Measurements from ENCODE around the gene CHCT1. TPM values are rescaled to one million over a fixed set of nuclear protein-coding genes. Genes with fewer than 3 reads are reported as not detected.
A peak's percentile ranks its signal among the peaks of the same experiment; 100 is the strongest.

The CHCT1 gene
- total RNA-seq, 4 donors from 2014 or later: not detected

GRCh38 chr17:60436676-60437075 lies 14.4 kb downstream of the CHCT1 start:
- Histone ChIP-seq H3K36me3 (no peaks in the 10 kb centered on the region), H3K4me3 (no peak overlapping the region), H3K27me3 (no peaks in the 10 kb centered on the region), H3K9me3 (no peaks in the 10 kb centered on the region), H3K4me1 (peaks cover 0 to 10% (median 0%) of the 10 kb centered on the region in 3 donors), H3K27ac (no peak overlapping the region)
- intact Hi-C loops (cut with DNase I): loop anchor here (10.0 kb wide), 1 partner anchor 302 kb away; no protein-coding TSS in a partner anchor
- 48 to 61% methylated on average over 5 of the region's 5 CpGs for WGBS, 2 donors
- TF ChIP-seq POLR2A (IDR thresholded peaks at IDR 0.05) (no peak), CTCF (IDR thresholded peaks at IDR 0.05) (no peak)
- no peak for DNase-seq

GRCh38 chr17:60439501-60439900 lies 17.2 kb downstream of the CHCT1 start:
- intact Hi-C loops (cut with DNase I): loop anchor here (10.0 kb wide), 1 partner anchor 305 kb away; no protein-coding TSS in a partner anchor
- no peak for TF ChIP-seq CTCF (IDR thresholded peaks at IDR 0.05)
- no peak for TF ChIP-seq POLR2A (IDR thresholded peaks at IDR 0.05)
- no peak for DNase-seq

GRCh38 chr17:60442271-60443173 lies 20.2 kb downstream of the CHCT1 start:
- DNase-seq: no peak
- WGBS, 2 donors: 62 to 64% methylated on average over 6 of the region's 6 CpGs

More at GRCh38 chr17:60439501-60439900, 17.2 kb downstream of the CHCT1 start:
- 15 to 17% methylated on average over 2 of the region's 2 CpGs for WGBS, 2 donors
- Histone ChIP-seq H3K27me3 (no peaks in the 10 kb centered on the region), H3K9me3 (no peaks in the 10 kb centered on the region), H3K27ac (no peak overlapping the region), H3K36me3 (peaks cover 0 to under 1% (median 0%) of the 10 kb centered on the region in 3 donors), H3K4me1 (peaks cover 0 to 32% (median 9%) of the 10 kb centered on the region in 3 donors), H3K4me3 (no peak overlapping the region)

GRCh38 chr17:60443713-60444112 lies 21.4 kb downstream of the CHCT1 start:
- H3K4me3 ChIP-seq: no peak overlapping the region
- no peak for TF ChIP-seq POLR2A (IDR thresholded peaks at IDR 0.05)
- no peak for TF ChIP-seq CTCF (IDR thresholded peaks at IDR 0.05)
- H3K36me3 ChIP-seq: peaks cover 0 to 43% (median 10%) of the 10 kb centered on the region in 3 donors
- 28 to 51% methylated on average over 6 of the region's 6 CpGs for WGBS, 2 donors
- H3K27ac ChIP-seq: peak overlapping the region in 1 of 4 donors; percentile 6
- no peaks in the 10 kb centered on the region for H3K27me3 ChIP-seq
- no peaks in the 10 kb centered on the region for H3K9me3 ChIP-seq
- H3K4me1 ChIP-seq: peaks cover 0 to 23% (median 9%) of the 10 kb centered on the region in 3 donors
- DNase-seq: no peak
- intact Hi-C loops (cut with DNase I): no loop called here

More at GRCh38 chr17:60442271-60443173, 20.2 kb downstream of the CHCT1 start:
- no peak for TF ChIP-seq CTCF (IDR thresholded peaks at IDR 0.05)
- peaks cover 0 to 31% (median 2%) of the 10 kb centered on the region in 3 donors for H3K36me3 ChIP-seq
- H3K4me1 ChIP-seq: peaks cover 0 to 23% (median 9%) of the 10 kb centered on the region in 3 donors
- no peak overlapping the region for H3K4me3 ChIP-seq
- H3K27me3 ChIP-seq: no peaks in the 10 kb centered on the region
- H3K27ac ChIP-seq: no peak overlapping the region
- intact Hi-C loops (cut with DNase I): no loop called here
- no peaks in the 10 kb centered on the region for H3K9me3 ChIP-seq

- no peak for DNase-seq
- H3K27me3 ChIP-seq: no peaks in the 10 kb centered on the region
- intact Hi-C loops (cut with DNase I): no loop called here
- peaks cover 0 to 23% (median 9%) of the 10 kb centered on the region in 3 donors for H3K4me1 ChIP-seq
- H3K4me3 ChIP-seq: no peak overlapping the region
- no peak overlapping the region for H3K27ac ChIP-seq
- TF ChIP-seq POLR2A (IDR thresholded peaks at IDR 0.05): no peak
- no peak for TF ChIP-seq CTCF (IDR thresholded peaks at IDR 0.05)
- no peaks in the 10 kb centered on the region for H3K9me3 ChIP-seq
- peaks cover 0 to 57% (median 12%) of the 10 kb centered on the region in 3 donors for H3K36me3 ChIP-seq
These were observed 22.9 kb downstream of the CHCT1 start for GRCh38 chr17:60445144-60445543.
